ENCODE measurements around the gene GNAI2.
"Not testable (repeated sequence)": the region's sequence is repeated elsewhere in the genome, so short reads cannot be mapped to it uniquely, and the experiment has no call there.

The GNAI2 gene

GRCh38 chr3:50205413-50206276, 30.4 kb upstream of the GNAI2 start:
- no peak for DNase-seq

- no peak for DNase-seq
Observed at GRCh38 chr3:50207359-50208042, 28.5 kb upstream of the GNAI2 start.

GRCh38 chr3:50208677-50209344, 27.2 kb upstream of the GNAI2 start:
- DNase-seq, result no peak

- no peak for DNase-seq
Observed at GRCh38 chr3:50210176-50210509, 25.9 kb upstream of the GNAI2 start.

- DNase-seq, result no peak
Observed at GRCh38 chr3:50210510-50211367, 25.3 kb upstream of the GNAI2 start.

- DNase-seq, result not testable (repeated sequence)
Observed at GRCh38 chr3:50211368-50211717, 24.7 kb upstream of the GNAI2 start.

- DNase-seq, result no peak
Observed at GRCh38 chr3:50211930-50212329, 24.1 kb upstream of the GNAI2 start.

GRCh38 chr3:50212502-50212901, 23.5 kb upstream of the GNAI2 start:
- DNase-seq, result no peak

- DNase-seq, result no peak
Observed at GRCh38 chr3:50212971-50213370, 23.0 kb upstream of the GNAI2 start.

GRCh38 chr3:50213373-50213772, 22.6 kb upstream of the GNAI2 start:
- DNase-seq, result no peak

- no peak for DNase-seq
Observed at GRCh38 chr3:50214824-50215223, 21.2 kb upstream of the GNAI2 start.

- DNase-seq, result no peak
Observed at GRCh38 chr3:50215529-50215928, 20.5 kb upstream of the GNAI2 start.

- no peak for DNase-seq
Observed at GRCh38 chr3:50217681-50218080, 18.3 kb upstream of the GNAI2 start.

GRCh38 chr3:50218448-50218847, 17.6 kb upstream of the GNAI2 start:
- DNase-seq, result no peak

GRCh38 chr3:50219285-50219684, 16.7 kb upstream of the GNAI2 start:
- DNase-seq, result no peak

GRCh38 chr3:50220109-50220508, 15.9 kb upstream of the GNAI2 start:
- DNase-seq, result no peak

GRCh38 chr3:50221051-50221410, 15.0 kb upstream of the GNAI2 start:
- DNase-seq, result no peak

- DNase-seq, result no peak
Observed at GRCh38 chr3:50221411-50222168, 14.4 kb upstream of the GNAI2 start.

GRCh38 chr3:50222169-50222528, 13.9 kb upstream of the GNAI2 start:
- no peak for DNase-seq

GRCh38 chr3:50224639-50225038, 11.4 kb upstream of the GNAI2 start:
- no peak for DNase-seq

- no peak for DNase-seq
Observed at GRCh38 chr3:50226888-50227389, 9.1 kb upstream of the GNAI2 start.

All from GF-D8 (cell line).